Stimulated activated CD8-positive, alpha-beta memory T cell treated with anti-CD3 and anti-CD28 coated beads, Interleukin-4, amount 100 ng/mL, for 1 hour (primary cell): ENCODE results near the gene CYB5A.

Experiments used
- DNase-seq, 2 donors: peaks; one replicate each; pipeline ENCODE4 v3.0.0-alpha.2; 2020; ENCODE audit warnings: low read depth in 2 of 2, low spot score in 1 of 2

Gene CYB5A

GRCh38 chr18:74248595-74248994, 43.2 kb downstream of the CYB5A start:
- DNase-seq: no peak

- no peak for DNase-seq
These were observed 43.6 kb downstream of the CYB5A start for GRCh38 chr18:74248189-74248588.

- no peak for DNase-seq
These were observed 47.2 kb downstream of the CYB5A start for GRCh38 chr18:74244554-74244953.

- DNase-seq: no peak
These were observed 48.6 kb downstream of the CYB5A start for GRCh38 chr18:74243127-74243526.

GRCh38 chr18:74242438-74243096, 49.2 kb downstream of the CYB5A start:
- no peak for DNase-seq

GRCh38 chr18:74241970-74242369, 49.8 kb downstream of the CYB5A start:
- no peak for DNase-seq

GRCh38 chr18:74241426-74241825, 50.3 kb downstream of the CYB5A start:
- DNase-seq: no peak

GRCh38 chr18:74239567-74239966, 52.2 kb downstream of the CYB5A start:
- no peak for DNase-seq

- DNase-seq: no peak
These were observed 57.2 kb downstream of the CYB5A start for GRCh38 chr18:74234326-74235171.

- no peak for DNase-seq
These were observed 57.8 kb downstream of the CYB5A start for GRCh38 chr18:74233933-74234325.

GRCh38 chr18:74230922-74231714, 60.6 kb downstream of the CYB5A start:
- DNase-seq: no peak

- no peak for DNase-seq
These were observed 61.9 kb downstream of the CYB5A start for GRCh38 chr18:74229891-74230290.

- no peak for DNase-seq
These were observed 62.8 kb downstream of the CYB5A start for GRCh38 chr18:74229005-74229404.

- no peak for DNase-seq
These were observed 63.5 kb downstream of the CYB5A start for GRCh38 chr18:74228312-74228711.

- no peak for DNase-seq
These were observed 65.1 kb downstream of the CYB5A start for GRCh38 chr18:74226666-74227065.

- no peak for DNase-seq
These were observed 65.6 kb downstream of the CYB5A start for GRCh38 chr18:74226156-74226555.

- no peak for DNase-seq
These were observed 66.4 kb downstream of the CYB5A start for GRCh38 chr18:74225193-74225840.

- DNase-seq: no peak
These were observed 68.9 kb downstream of the CYB5A start for GRCh38 chr18:74222710-74223494.

- DNase-seq: no peak
These were observed 70.7 kb downstream of the CYB5A start for GRCh38 chr18:74221081-74221480.

GRCh38 chr18:74219056-74219455, 72.7 kb downstream of the CYB5A start:
- DNase-seq: no peak
